GM12891 (cell line): Measurements from ENCODE around the gene B3GNT7.

ENCODE experiments used
- PAX5 ChIP-seq: IDR thresholded peaks from 2 replicates; pipeline ENCODE4 v1.6.1; 2011; ENCODE audit warnings: low read length, moderate library complexity, mild to moderate bottlenecking; ENCODE audit not compliant: insufficient read depth, severe bottlenecking
- POLR2A ChIP-seq: IDR thresholded peaks from 2 replicates; pipeline ENCODE4 v1.6.1; 2011; ENCODE audit warnings: low read depth, low read length, control low read depth
- POLR2AphosphoS5 ChIP-seq: IDR thresholded peaks from 2 replicates; pipeline ENCODE4 v1.6.1; 2011; ENCODE audit warnings: low read depth, low read length, control low read depth
- POU2F2 ChIP-seq: IDR thresholded peaks from 2 replicates; pipeline ENCODE4 v1.6.1; 2011; ENCODE audit warnings: low read depth, mild to moderate bottlenecking, control low read depth, low read length, moderate library complexity
- SPI1 ChIP-seq: IDR thresholded peaks from 2 replicates; pipeline ENCODE4 v1.6.1; 2011; ENCODE audit warnings: low read depth, low read length, control low read depth
- TAF1 ChIP-seq: IDR thresholded peaks from 2 replicates; pipeline ENCODE4 v1.6.1; 2011; ENCODE audit warnings: low read depth, low read length, control low read depth

DNA sequence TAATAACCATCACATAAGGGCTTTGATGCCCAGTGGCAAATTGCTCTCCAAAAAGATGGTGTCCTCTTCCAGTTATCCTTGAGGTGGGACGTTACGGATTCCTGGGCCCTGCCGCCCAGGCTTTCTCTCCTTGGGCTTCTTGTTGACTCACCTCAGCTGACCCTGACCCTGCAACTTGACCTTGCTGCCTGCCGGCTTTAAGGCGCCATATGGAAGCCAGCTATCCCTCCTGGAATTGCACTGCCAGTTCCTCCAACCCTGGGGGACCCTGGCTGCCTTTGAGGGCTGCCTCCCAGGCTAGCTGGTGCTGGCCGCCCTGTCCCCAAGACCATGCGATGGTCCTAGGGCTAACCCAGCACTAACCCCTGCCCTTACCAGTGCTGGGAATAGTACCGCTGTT lies 28.3 kb upstream of the B3GNT7 start:
- TF ChIP-seq POLR2A (no peak), SPI1 (no peak), POLR2AphosphoS5 (no peak), POU2F2 (no peak), TAF1 (no peak), PAX5 (no peak)
